ENCODE data around the gene MFNG.

DNA sequence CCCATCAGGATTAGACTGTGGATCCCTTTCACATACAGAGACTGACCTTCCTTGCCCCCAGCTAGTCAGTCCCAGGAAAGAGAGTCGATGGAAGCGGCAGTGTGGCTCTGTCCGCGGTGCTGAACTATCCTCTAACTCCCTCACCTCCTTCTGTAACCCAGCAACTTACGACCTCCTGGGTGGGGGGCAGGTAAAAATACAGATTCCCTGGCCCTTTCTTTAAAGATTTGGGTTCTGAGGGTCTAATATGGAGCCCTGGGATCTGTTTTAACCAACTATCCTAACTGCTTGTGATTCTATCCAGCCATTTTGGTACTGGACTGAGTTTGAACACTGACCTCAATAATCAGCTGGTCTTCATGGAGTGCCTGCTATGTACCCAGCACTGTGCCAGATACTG is 23.2 kb downstream of the MFNG start:
- TF ChIP-seq, protein P1, sequence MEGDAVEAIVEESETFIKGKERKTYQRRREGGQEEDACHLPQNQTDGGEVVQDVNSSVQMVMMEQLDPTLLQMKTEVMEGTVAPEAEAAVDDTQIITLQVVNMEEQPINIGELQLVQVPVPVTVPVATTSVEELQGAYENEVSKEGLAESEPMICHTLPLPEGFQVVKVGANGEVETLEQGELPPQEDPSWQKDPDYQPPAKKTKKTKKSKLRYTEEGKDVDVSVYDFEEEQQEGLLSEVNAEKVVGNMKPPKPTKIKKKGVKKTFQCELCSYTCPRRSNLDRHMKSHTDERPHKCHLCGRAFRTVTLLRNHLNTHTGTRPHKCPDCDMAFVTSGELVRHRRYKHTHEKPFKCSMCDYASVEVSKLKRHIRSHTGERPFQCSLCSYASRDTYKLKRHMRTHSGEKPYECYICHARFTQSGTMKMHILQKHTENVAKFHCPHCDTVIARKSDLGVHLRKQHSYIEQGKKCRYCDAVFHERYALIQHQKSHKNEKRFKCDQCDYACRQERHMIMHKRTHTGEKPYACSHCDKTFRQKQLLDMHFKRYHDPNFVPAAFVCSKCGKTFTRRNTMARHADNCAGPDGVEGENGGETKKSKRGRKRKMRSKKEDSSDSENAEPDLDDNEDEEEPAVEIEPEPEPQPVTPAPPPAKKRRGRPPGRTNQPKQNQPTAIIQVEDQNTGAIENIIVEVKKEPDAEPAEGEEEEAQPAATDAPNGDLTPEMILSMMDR (IDR thresholded peaks at IDR 0.05; ENCODE audit: insufficient read depth, low read length) = no peak
- TF ChIP-seq SPI1 (IDR thresholded peaks at IDR 0.05; ENCODE audit: borderline replicate concordance, low read depth) = no peak
- TF ChIP-seq, protein P2, sequence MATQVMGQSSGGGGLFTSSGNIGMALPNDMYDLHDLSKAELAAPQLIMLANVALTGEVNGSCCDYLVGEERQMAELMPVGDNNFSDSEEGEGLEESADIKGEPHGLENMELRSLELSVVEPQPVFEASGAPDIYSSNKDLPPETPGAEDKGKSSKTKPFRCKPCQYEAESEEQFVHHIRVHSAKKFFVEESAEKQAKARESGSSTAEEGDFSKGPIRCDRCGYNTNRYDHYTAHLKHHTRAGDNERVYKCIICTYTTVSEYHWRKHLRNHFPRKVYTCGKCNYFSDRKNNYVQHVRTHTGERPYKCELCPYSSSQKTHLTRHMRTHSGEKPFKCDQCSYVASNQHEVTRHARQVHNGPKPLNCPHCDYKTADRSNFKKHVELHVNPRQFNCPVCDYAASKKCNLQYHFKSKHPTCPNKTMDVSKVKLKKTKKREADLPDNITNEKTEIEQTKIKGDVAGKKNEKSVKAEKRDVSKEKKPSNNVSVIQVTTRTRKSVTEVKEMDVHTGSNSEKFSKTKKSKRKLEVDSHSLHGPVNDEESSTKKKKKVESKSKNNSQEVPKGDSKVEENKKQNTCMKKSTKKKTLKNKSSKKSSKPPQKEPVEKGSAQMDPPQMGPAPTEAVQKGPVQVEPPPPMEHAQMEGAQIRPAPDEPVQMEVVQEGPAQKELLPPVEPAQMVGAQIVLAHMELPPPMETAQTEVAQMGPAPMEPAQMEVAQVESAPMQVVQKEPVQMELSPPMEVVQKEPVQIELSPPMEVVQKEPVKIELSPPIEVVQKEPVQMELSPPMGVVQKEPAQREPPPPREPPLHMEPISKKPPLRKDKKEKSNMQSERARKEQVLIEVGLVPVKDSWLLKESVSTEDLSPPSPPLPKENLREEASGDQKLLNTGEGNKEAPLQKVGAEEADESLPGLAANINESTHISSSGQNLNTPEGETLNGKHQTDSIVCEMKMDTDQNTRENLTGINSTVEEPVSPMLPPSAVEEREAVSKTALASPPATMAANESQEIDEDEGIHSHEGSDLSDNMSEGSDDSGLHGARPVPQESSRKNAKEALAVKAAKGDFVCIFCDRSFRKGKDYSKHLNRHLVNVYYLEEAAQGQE (IDR thresholded peaks at IDR 0.05; ENCODE audit: insufficient replicate concordance, low read depth) = peak; percentile 97

Measured in HL-60 (cell line).